ENCODE results near the gene CHRND.

CHRND gene

GRCh38 chr2:232488097-232488711 lies 37.8 kb upstream of the CHRND start:
- Histone ChIP-seq H3K27ac (replicated peaks) (no peak overlapping the region), H3K27me3 (ENCODE audit: insufficient read depth, poor library complexity, severe bottlenecking) (peaks cover 52% of the 10 kb centered on the region), H3K4me3 (replicated peaks; ENCODE audit: insufficient read depth, low read length) (no peak overlapping the region)
- no peak for DNase-seq (ENCODE audit: low read depth in 1 of 2, low spot score in 1 of 2)
- TF ChIP-seq SPI1 (IDR thresholded peaks at IDR 0.05; ENCODE audit: borderline replicate concordance, low read depth) (no peak), CTCF (IDR thresholded peaks at IDR 0.05; ENCODE audit: insufficient read depth, low read length) (no peak), GABPA (IDR thresholded peaks at IDR 0.05; ENCODE audit: low read depth) (no peak), POLR2AphosphoS5 (IDR thresholded peaks at IDR 0.05; ENCODE audit: low read depth) (no peak)

- TF ChIP-seq REST (IDR thresholded peaks at IDR 0.05; ENCODE audit: insufficient replicate concordance, low read depth): no peak
- no peak for TF ChIP-seq POLR2AphosphoS5 (IDR thresholded peaks at IDR 0.05; ENCODE audit: low read depth)
- no peak for TF ChIP-seq GABPA (IDR thresholded peaks at IDR 0.05; ENCODE audit: low read depth)
- no peak for TF ChIP-seq SPI1 (IDR thresholded peaks at IDR 0.05; ENCODE audit: borderline replicate concordance, low read depth)
- TF ChIP-seq CTCF (IDR thresholded peaks at IDR 0.05; ENCODE audit: insufficient read depth, low read length): no peak
- Histone ChIP-seq H3K27me3 (ENCODE audit: insufficient read depth, poor library complexity, severe bottlenecking) (peaks cover 52% of the 10 kb centered on the region), H3K27ac (replicated peaks) (no peak overlapping the region), H3K4me3 (replicated peaks; ENCODE audit: insufficient read depth, low read length) (no peak overlapping the region)
- no peak for DNase-seq (ENCODE audit: low read depth in 1 of 2, low spot score in 1 of 2)
Observed at GRCh38 chr2:232488721-232489300, 37.1 kb upstream of the CHRND start.

GRCh38 chr2:232489516-232490220 lies 36.3 kb upstream of the CHRND start:
- TF ChIP-seq GABPA (IDR thresholded peaks at IDR 0.05; ENCODE audit: low read depth): no peak
- no peak for TF ChIP-seq CTCF (IDR thresholded peaks at IDR 0.05; ENCODE audit: insufficient read depth, low read length)
- TF ChIP-seq POLR2AphosphoS5 (IDR thresholded peaks at IDR 0.05; ENCODE audit: low read depth): no peak
- TF ChIP-seq REST (IDR thresholded peaks at IDR 0.05; ENCODE audit: insufficient replicate concordance, low read depth): no peak
- no peak for TF ChIP-seq SPI1 (IDR thresholded peaks at IDR 0.05; ENCODE audit: borderline replicate concordance, low read depth)
- peaks cover 46% of the 10 kb centered on the region for H3K27me3 ChIP-seq (ENCODE audit: insufficient read depth, poor library complexity, severe bottlenecking)
- no peak overlapping the region for H3K4me3 ChIP-seq (replicated peaks; ENCODE audit: insufficient read depth, low read length)
- DNase-seq (ENCODE audit: low read depth in 1 of 2, low spot score in 1 of 2): no peak
- no peak overlapping the region for H3K27ac ChIP-seq (replicated peaks)
